Measurements from ENCODE around the gene SOBP.

The SOBP gene

DNA sequence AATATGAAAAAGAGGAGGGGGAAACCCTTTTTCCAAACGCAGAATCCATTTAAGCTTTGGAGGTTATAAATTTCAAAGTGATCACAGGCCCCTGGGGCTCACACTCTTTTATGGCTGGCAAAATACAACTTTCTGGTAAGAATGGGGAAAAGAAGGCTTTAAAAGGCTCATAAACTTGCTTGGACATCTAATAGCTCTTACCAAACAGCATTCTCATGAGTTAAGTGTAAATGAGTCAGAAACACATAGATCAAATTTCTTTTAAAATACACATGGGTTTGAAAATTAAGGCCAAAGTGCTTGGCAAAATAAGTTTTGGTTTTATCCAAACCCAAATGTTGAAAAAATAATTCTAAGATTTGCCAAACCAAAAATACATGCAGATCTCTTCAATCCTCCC is 154.6 kb downstream of the SOBP start:
- DNase-seq: no peak

DNA sequence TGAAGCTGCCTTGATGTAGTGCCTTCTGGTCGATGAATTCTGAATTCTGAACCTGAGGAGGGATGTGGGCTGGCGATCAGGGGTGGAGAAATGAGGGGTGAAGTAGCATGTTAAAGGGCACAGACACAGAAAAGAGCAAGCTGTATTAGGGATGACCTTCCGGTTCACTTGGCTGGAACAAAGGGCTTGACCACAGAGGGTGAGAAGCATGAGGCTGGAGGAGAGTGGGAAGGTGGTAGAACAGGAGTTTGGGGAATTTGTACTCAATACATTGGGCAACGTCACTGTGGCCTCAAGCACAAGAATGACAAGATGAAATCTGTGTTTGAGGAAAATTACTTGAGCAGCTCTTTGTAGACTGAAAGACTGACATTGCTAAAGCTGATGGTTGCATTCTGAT is 155.8 kb downstream of the SOBP start:
- no peak for DNase-seq

DNA sequence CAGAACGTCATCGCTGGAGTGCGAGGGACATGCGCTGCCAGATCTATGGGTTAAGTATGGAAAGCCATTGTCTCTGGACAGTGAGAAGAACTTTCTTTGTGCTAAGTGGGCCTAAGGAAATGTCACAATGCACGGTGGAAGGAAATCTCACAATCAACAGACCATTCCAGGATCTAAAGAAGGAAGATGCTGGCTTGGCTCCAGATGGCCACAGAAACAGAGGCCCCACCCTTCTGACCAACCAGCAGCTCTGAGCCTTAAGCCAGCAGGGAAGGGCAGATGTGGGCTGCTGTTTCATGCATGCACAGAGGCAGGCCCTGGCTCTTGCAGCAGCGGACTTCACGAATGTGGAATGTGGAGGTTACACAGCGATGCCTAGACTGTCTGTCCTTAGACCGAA is 156.3 kb downstream of the SOBP start:
- no peak for DNase-seq

DNA sequence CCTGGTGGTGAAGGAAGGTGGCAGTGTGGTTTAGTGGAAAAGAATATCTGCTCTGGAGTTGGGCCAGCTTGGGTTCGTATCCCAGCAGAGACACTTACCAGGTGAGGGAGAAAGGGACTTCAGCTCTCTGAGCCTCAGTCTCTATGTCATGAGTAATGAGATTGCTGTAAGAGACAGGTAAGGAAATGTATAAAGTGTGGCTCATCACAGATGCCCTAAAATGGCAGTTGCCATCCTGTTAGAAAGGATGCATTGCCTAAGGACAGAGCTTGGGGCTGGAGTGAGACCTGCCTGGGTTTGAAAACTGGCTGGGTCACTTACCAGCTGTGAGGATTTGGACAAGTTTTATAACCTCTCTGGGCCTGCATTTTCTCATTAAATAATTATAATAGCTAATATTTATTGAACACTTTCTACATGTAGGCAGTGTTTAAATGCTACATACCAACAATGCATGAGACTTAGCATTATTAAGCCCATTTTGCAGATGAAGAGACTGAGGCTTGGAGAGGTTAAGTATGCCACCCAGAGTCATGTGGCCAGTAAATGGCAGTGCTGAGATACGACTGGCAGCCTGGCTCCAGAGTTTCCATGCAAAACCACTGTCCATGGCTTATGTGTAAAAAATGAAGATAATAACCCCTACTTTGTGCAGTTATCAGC is 157.0 kb downstream of the SOBP start:
- no peak for DNase-seq

DNA sequence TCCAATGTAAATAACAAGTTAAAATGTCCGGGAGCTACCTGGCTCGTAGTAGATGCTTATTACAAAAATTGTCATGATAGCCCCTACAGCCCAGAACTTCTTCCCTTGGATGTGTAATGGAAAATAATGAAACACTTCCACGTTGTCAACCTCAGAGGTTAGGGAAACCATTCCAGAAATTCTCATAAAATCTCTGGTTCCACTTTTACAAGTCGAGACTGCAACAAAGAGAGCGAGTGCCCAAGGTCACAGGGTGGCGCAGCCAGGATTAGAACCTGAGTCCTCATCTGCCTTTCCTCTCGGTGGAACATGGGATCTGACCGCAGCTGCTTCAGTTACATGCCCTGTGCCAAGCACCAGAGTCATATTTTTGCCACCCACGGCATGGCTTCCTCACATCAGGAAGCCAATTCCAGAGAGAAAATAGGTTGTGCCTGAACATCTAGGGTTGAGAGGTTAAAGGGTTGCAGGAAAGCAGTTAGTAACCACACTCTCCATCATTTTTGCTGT is 157.6 kb downstream of the SOBP start:
- no peak for DNase-seq

DNA sequence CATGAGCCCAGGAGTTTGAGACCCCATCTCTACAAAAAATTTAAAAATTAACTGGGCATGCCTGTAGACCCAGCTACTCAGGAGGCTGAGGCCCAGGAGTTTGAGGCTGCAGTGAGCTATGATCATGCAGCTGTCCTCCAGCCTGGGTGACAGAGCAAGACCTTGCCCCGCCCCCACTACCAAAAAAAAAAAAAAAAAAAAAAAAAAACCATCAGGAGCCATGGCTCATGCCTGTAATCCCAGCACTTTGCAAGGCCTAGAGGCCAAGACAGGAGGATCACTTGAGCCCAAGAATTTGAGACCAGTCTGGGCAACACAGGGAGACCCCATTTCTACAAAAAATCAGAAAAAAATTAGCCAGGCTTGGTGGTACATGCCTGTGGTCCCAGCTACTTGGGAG is 159.1 kb downstream of the SOBP start:
- DNase-seq: no peak

DNA sequence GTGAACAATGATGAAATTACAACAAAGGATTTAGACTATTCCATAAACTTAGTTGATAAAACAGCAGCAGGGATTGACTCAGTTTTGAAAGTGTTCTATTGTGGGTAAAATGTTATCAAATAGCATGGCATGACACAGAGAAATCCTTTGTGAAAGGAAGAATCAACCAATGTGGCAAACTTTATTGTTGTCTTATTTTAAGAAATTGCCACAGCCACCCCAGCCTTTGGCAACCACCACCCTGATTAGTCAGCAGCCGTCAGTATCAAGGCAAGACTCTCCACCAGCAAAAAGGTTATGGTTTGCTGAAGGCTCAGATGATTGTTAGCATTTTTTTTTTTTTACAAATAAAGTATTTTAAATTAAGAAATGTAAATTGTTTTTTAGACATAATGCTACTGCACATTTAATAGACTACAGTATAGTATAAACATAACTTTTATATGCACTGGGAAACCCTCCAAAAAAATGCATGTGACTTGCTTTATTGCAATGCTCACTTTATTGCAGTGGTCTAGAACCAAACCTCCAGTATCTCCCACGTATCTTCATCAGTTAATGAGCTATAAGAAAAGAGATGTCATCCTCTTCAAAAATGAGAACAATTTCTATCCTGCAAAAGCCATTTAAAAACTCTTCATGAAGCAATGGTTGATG is 162.7 kb downstream of the SOBP start:
- no peak for DNase-seq

DNA sequence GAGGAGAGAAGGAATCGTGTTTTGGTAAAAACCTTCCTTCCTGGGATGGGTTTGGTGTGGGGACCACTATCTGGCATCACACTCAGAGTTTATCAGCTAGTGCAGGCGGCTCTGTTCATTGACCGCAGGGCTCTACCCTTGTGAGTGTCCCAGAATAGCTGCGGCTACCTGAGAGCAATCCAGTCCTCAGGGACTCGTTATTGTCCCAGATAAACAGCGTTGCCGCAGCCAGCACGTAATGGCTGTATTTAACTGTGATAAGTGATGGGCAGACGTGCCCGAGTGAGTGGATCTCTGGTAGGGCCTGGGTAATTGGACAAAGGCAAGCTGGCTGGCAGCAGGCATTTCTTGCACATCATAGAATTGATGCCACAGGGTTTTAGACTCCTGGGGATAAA is 163.3 kb downstream of the SOBP start:
- peak in 1 of 2 experiments; percentile 6 for DNase-seq

DNA sequence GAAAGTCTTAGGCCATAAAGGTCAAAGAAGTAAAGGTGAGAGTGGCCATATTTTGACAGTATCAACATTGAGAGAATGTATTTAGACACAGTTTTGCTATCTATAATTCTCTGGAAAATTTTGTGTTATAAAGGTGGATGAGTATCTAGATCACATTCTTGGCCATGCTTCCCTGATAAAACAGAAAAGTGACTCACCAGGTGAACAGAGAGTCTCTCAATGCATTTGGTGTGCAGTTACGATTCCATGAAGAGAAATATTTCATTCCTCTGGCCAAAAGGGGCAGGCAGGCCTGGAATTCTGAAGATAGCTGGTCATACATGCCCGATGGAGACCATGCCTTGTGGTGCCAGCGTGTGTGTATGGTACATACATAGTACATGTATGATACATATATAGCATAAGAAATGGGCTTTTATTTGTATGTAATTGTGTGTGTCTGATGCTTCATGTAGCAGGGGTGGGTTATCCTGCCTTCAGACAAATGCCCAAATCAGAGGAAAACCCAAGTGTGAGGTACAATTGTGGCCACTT is 164.0 kb downstream of the SOBP start:
- no peak for DNase-seq

DNA sequence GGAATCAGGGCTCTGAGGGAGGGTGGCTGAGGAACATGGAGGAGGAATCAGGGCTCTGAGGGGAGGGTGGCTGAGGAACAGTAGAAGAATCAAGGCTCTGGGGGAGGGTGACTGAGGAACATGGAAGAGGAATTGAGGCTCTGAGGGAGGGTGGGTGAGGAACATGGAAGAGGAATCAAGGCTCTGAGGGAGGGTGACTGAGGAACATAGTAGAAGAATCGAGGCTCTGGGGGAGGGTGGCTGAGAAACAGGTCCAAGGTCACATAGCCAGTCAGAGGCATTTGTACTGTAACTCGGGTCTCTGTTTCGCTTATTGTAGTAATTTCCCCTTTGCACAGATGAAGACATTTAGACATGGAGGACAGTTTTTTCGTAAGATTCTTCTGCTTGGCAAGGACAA is 164.8 kb downstream of the SOBP start:
- DNase-seq: no peak

DNA sequence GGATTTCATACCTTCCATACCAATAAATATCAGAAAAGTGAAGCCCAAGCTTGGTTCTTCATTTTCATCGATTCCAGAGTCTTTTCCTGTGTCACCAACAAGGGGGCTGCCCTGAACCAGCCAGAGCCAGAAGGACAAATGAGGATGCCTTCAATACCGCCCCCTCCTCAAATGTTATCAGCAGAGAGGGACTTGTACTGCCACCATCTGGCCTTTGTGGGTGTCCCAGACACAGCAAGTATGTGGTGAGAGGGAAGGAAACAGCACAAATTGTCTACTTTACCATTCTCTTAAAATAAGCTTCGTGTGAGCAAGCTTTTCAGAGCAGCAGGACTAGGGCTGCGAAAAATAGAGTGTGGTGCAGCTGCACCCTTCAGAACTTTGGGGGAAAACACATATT is 165.3 kb downstream of the SOBP start:
- DNase-seq: peak; percentile 14 to 35

DNA sequence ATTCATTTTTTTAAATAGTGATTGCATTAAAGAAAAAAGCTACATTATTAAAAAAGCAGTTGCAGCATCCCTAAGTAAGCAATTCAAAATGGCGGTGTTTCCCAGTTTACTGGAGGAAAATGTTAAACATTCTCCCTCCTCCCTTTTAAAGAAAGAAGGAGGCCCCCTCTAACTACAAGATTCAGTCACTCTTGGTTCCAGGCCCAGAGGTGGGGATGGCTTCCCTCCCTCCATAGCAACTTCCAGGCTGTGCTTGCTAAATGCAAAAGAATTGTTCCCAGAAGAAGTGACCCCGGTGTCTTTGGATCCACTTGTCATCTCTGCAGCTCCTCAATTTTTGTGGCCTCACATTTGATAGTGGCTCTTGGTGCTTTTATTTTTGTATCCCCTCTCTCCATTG is 165.9 kb downstream of the SOBP start:
- DNase-seq: no peak

DNA sequence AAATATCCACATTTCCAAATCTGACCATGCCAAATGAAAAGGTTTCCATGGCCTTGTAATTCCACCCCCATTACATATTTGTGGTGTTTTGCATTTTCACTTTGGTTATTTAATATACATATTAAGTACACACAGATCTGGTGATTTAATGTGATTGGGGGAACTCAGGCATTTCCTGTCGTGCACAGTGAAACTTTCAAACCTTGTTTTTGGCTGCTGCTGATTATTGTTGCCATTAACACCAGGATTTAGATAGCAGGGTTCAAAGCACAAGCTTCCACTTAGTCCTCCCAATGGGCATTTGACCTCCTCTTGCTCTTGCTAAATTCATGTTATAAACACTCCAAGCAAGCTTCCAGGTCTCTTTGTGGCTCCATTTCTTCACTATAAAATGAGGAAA is 166.5 kb downstream of the SOBP start:
- no peak for DNase-seq

DNA sequence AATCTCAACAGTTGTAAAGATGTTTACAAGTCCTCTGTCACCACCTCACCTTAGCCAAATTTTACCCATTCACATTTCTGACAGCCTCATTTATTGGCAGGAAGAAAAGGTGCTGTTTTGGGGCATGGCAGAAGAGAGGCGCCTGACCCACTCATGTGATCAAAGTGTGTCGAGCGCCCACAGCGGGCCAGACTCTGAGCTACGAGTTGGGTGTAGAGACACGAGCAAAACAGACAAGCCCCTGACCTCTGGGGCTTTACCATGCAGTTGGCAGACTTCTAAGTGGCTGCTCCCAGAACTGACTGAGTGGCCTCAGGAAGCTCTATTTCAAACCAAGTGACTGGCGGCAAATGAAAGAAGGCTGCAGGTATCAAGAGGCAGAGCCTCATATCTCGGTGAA is 167.0 kb downstream of the SOBP start:
- peak; percentile 12 to 34 for DNase-seq

DNA sequence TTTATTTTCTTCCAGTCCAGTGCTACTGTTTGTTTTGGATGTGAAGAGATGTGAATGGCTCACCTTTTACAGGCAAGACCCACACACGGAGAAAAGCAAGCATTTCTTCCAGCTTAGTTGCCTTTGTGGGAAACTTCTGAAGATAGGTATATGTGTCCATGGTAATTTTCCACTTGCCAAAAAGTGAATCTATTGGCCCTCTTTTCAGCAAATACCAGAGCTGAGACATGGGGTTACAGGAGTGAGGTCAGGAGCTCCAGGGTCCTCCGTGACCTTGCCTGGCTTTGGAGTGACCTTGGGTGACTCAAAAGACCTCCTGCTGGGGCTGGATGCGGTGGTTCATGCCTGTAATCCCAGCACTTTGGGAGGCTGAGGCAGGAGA is 167.4 kb downstream of the SOBP start:
- no peak for DNase-seq

DNA sequence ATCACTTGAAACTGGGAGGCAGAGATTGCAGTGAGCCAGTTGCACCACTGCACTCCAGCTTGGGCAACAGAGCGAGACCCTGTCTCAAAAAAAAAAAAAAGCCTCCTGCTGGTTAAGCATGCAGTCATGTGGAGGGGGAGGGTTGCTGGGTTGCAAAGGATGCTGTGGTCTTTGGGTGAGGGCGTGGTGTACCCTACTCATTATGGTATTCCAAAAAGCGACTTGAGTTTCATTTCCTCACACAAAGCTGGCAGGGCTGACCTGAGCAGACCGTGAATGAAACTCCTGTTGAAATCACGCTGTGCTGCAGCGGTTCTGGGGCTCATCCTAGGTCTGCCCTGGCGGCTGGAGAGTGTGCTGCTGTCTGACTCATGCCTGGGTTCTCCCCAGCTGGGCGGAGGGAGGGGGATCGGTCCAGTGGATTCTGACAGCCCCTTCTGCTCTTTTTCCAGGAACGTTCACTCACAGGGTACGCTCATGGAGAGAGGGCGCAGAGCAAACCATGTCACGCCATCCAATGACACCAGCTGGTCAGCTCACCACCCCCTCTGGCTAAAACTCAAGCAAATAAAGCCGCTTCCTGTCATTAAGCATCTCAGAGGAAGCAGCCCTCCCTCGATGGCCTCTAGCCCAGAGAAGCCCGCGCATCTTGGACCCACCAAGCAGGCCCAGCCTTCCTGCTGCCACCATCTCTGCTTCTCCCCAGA is 168.0 kb downstream of the SOBP start:
- DNase-seq: peak; percentile 94 to 95

DNA sequence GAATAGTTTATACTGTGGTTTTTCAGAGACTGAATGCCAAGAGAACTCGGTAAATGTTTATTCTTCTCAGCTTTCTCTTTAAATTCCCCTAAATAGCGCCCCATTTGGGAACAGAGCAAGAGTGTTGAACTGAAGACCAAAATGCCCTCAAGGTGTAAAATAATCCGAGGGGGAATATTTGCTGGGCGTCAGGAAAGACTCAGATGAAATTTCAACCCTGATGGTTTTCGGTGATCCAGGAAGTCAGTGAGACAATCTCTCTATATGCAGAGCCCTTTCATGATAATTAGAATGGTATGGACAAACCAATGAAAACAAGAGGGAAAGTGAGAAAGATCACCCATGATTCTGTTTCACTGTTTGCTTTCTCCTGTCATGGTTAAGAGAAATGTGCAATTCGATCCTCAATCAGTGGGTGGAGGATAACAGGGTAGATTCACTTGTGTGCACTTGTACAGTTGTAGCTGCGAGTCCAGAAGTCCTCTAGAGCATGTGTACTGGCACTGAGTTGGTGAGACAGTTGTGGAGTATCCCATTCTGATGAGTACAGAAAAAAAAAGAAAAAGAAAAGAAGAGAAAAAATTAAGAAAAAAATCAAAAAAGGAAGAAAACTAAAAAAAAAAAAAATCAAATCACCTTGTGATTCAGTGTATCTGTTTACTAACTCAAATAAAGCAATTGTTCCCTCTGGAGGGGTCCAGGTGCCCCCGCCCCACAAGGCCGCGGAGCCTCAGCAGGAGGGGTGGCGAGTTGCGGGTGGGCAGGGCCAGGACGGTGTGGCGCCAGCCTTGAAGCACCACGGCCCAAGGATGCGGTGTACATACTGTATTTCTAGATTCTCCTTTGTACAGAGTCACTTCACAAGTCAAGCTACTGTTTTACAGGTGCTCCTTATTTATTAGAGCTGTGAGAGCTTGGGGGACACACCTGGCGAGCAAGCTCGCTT is 169.3 kb downstream of the SOBP start:
- DNase-seq: peak; percentile 51 to 54

DNA sequence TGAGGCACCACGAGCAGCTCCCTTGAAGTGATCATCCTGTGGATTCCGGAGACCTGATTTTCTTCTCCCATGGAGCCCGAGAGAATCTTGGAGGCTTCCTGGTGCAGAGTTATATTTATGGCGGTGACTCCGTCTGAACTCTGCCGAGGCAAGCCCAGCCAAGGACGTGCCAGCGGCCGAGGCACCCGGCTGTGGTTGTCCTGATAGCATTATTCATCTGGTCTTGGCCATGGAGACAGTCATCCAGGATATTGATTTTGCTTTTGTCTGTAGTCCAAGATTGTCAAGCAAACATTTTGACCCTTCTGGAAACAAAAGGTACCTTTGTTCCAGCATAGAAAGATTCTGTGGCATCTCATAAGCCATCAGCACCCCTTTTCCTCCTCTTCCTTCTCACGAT is 170.9 kb downstream of the SOBP start:
- DNase-seq: no peak

DNA sequence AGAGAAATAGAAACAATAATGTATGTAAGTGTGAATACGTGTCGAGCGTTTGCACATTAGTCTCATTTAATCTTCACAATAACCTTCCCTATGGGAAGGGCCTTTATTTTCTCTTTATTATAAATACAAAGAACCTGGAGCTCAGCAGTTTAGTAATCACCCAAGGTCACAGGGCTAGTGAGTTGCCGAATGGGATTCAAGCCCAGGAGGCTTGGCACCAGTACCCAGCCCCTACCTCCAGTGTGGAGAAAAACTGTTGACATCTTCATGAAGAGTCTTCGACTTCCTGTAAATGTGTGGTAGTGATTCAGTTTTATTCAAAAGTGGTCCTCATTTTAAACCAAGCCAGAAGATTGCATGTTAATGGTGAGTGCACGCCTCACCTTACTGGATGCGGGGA is 171.4 kb downstream of the SOBP start:
- DNase-seq: no peak

DNA sequence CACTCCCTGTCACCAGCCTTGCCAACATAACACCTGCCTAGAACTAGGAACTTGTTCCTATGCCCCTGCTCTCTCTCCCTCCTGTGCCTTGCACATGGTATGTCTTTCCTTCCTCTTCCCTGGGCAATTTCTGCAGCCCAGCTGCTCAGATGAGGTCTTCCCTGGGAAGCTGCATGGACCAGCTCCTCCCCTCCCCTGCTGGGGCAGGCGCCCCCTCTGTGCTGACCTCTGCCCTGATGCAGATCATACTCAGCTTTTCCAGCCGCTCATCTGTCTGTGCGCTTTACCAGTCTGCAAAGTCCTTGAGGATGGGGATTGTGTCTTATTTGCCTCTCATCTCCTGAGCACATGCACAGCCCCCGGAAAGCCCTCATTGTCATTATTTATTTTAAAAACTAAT is 172.4 kb downstream of the SOBP start:
- no peak for DNase-seq

DNA sequence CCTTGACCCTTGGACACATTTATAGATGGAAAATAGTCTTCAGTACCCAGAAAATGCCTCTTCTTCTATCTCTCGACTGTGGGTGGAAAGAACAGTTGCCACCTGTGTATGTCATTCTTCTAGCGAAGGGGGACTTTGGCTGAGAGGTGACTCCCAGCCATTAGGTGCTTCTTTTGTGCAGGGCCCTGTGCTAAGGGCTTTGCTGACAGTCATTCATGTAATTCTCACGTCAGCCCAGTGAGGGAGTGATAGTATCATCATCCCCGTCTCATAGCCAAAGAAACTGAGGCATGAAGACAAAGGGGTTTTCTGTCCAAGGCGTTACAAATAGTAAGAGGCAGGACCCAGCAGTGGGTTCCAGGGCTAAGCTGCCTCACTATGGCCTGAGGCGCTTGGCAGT is 173.4 kb downstream of the SOBP start:
- DNase-seq: no peak

DNA sequence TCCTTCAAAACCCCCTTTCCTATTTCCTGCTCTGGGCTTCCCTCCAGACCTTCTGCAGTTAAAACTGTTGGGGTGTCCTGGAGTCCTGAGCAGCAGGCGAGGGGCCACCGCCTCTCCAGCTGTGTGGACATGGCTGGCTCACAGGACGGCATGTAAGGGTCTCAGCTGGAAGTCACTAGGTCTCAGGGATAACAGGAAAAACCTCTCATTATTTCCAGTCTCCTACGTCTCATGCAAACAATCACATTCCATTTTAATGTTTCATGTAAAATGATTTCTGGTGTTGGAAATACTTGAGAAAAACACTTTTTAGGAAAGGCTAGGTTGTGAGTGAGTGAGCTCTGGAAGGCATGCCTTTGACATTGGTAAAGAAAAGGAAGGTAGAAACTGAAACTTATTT is 175.5 kb downstream of the SOBP start:
- DNase-seq: no peak

All from SHP77 (cell line).